ENCODE data around the gene ITPKB.
A peak's percentile ranks its signal among the peaks of the same experiment; 100 is the strongest.

ITPKB gene

DNA sequence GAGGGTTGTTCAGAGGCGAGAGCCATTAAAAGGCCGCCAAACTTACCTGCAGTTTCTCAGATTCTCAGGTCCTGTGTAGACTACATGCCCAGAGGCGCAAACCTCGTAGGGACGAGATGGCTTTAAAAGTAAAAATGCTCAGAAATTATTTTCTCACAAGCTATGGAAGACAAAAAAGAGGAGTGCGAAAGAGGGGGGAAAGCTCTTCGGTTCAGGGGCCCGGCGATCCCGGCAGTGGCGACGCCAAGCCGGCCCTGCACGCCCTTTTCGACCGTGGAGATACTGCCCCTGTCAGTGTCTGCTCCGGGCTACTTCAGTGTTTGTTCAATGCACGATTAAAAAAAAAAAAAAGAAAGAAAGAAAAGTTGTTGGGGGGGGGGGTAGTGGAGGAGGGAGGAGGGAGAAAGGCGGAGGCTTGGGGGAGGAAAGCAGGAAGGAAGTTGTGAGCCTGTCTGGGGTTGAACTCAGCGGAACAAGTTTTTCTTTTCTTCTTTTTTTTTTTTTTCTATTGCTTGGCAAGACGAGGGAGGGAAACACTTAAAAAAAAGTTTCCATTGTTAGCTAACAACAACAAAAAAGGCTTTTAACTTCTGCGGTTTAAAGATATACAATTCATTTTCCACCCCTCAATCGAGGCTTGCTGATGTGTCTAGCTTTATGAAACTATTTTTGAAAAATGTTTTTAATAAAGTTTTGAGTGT, at the start of gene ITPKB:
TSS of gene ITPKB (minus strand) at position 288 of the 701 bp plus-strand sequence. CDS start 1,824 bp downstream, outside the sequence.
- in situ Hi-C loops (cut with MboI; ENCODE audit: low sequenced_read_pairs, unreplicated experiment): no loop called here
- peak; percentile 75 for DNase-seq (ENCODE audit: low spot score)
- TF ChIP-seq, protein P1, sequence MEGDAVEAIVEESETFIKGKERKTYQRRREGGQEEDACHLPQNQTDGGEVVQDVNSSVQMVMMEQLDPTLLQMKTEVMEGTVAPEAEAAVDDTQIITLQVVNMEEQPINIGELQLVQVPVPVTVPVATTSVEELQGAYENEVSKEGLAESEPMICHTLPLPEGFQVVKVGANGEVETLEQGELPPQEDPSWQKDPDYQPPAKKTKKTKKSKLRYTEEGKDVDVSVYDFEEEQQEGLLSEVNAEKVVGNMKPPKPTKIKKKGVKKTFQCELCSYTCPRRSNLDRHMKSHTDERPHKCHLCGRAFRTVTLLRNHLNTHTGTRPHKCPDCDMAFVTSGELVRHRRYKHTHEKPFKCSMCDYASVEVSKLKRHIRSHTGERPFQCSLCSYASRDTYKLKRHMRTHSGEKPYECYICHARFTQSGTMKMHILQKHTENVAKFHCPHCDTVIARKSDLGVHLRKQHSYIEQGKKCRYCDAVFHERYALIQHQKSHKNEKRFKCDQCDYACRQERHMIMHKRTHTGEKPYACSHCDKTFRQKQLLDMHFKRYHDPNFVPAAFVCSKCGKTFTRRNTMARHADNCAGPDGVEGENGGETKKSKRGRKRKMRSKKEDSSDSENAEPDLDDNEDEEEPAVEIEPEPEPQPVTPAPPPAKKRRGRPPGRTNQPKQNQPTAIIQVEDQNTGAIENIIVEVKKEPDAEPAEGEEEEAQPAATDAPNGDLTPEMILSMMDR (IDR thresholded peaks at IDR 0.05; ENCODE audit: borderline replicate concordance, control extremely low read depth, extremely low read depth, insufficient read depth, missing control alignments): no peak

DNA sequence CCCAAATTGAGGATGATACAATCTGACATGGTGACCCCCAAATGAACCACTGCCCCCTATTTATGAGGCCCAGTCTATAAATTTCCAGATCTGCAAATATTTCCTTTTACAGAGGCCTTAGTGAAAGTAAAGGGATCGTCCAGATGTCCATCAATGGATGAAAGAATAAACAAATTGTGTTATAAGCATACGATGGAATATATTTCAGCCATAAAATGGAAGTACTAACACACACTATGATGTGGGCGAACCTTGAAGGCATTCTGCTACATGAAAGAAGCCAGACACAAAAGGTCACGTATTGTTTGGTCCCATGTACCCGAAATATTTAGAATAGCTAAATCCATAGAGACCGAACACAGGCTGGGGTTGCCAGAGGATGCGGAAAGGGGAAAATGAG, 48.6 kb upstream of the ITPKB start:
- TF ChIP-seq, protein P1 (IDR thresholded peaks at IDR 0.05; ENCODE audit: borderline replicate concordance, control extremely low read depth, extremely low read depth, insufficient read depth, missing control alignments): no peak
- DNase-seq (ENCODE audit: low spot score): no peak
- in situ Hi-C loops (cut with MboI; ENCODE audit: low sequenced_read_pairs, unreplicated experiment): no loop called here

DNA sequence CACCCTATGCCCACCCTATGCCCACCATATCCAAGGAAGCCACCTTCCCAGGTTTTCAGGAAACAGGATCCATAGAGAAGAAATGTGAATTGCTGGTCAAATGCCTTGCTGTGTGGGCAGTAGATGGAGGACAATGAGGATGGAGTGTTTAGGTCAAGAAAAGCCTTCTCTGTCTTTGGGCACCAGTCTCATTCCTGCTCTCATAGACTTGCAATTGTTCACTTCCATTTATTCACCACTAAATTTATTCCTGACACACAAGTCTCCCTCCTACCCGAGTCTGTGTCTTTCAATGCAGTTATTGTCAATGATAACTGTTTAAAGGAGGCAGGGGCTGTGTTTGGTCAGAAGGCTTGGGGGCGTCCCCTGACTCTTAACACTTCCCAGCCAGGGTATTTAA, 48.0 kb upstream of the ITPKB start:
- in situ Hi-C loops (cut with MboI; ENCODE audit: low sequenced_read_pairs, unreplicated experiment): no loop called here
- TF ChIP-seq, protein P1 (IDR thresholded peaks at IDR 0.05; ENCODE audit: borderline replicate concordance, control extremely low read depth, extremely low read depth, insufficient read depth, missing control alignments): no peak
- DNase-seq (ENCODE audit: low spot score): no peak

DNA sequence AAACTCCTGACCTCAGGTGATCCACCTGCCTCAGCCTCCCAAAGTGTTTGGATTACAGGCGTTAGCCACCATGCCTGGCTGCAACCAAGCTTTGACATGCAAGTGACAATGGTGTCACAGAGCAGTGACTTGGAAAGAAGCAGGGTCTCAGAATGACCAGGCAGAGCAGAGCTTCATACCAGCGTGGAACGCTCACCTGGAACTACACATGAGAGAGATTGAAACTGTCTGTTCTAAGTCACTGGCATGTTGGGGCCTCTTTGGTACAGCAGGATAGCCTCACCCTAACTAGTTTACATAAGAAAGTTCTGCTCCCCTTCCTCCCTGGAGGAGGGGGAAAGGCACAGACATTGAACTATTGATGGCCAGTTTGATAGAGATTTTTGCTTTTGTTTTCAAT, 47.5 kb upstream of the ITPKB start:
- DNase-seq (ENCODE audit: low spot score): peak; percentile 53
- in situ Hi-C loops (cut with MboI; ENCODE audit: low sequenced_read_pairs, unreplicated experiment): no loop called here
- TF ChIP-seq, protein P1 (IDR thresholded peaks at IDR 0.05; ENCODE audit: borderline replicate concordance, control extremely low read depth, extremely low read depth, insufficient read depth, missing control alignments): no peak

GRCh38 chr1:226785805-226786204, 46.7 kb upstream of the ITPKB start:
- in situ Hi-C loops (cut with MboI; ENCODE audit: low sequenced_read_pairs, unreplicated experiment): no loop called here
- DNase-seq (ENCODE audit: low spot score): no peak
- TF ChIP-seq, protein P1 (IDR thresholded peaks at IDR 0.05; ENCODE audit: borderline replicate concordance, control extremely low read depth, extremely low read depth, insufficient read depth, missing control alignments): no peak

GRCh38 chr1:226784081-226785049, 45.3 kb upstream of the ITPKB start:
- DNase-seq (ENCODE audit: low spot score): no peak
- TF ChIP-seq, protein P1 (IDR thresholded peaks at IDR 0.05; ENCODE audit: borderline replicate concordance, control extremely low read depth, extremely low read depth, insufficient read depth, missing control alignments): no peak
- in situ Hi-C loops (cut with MboI; ENCODE audit: low sequenced_read_pairs, unreplicated experiment): no loop called here
